ENCODE measurements around the gene TMEM209. TPM values are rescaled to one million over a fixed set of nuclear protein-coding genes. Genes with fewer than 3 reads are reported as not detected.

Gene TMEM209
- total RNA-seq, 1 experiment from 2014 or later, result 21.0 TPM

- Mint-ChIP-seq H3K27ac (no peak overlapping the region), H3K4me3 (no peak overlapping the region), H3K36me3 (no peaks in the 10 kb centered on the region), H3K27me3 (ENCODE audit: low read depth) (no peaks in the 10 kb centered on the region), H3K4me1 (no peaks in the 10 kb centered on the region), H3K9me3 (no peaks in the 10 kb centered on the region)
- ChIA-PET CTCF (interaction anchor here (1.6 kb wide), 1 partner anchor 139 kb away, joined by 3 read pairs; no protein-coding TSS in a partner anchor), POLR2A (no interaction called here)
- no peak for DNase-seq (ENCODE audit: low spot score)
- no peak for ATAC-seq
- TF ChIP-seq FOXP1 (CRISPR knock-in tag; IDR thresholded peaks at IDR 0.05; ENCODE audit: borderline replicate concordance) (no peak), FOXP4 (CRISPR knock-in tag; IDR thresholded peaks at IDR 0.05) (no peak), TCF7 (CRISPR knock-in tag; IDR thresholded peaks at IDR 0.05; ENCODE audit: low read depth) (no peak), HMGA2 (CRISPR knock-in tag; IDR thresholded peaks at IDR 0.05) (no peak), ZNF281 (CRISPR knock-in tag; IDR thresholded peaks at IDR 0.05) (no peak), PRRX2 (CRISPR knock-in tag; IDR thresholded peaks at IDR 0.05) (no peak), ZBTB21 (CRISPR knock-in tag; IDR thresholded peaks at IDR 0.05; ENCODE audit: borderline replicate concordance) (no peak), SMAD3 (CRISPR knock-in tag; IDR thresholded peaks at IDR 0.05; ENCODE audit: borderline replicate concordance) (no peak), NR2C2 (CRISPR knock-in tag; IDR thresholded peaks at IDR 0.05) (no peak), ERG (CRISPR knock-in tag; IDR thresholded peaks at IDR 0.05) (no peak), MLX (CRISPR knock-in tag; IDR thresholded peaks at IDR 0.05) (no peak), NR3C1 (CRISPR knock-in tag; conservative IDR thresholded peaks at IDR 0.05; ENCODE audit: low read depth) (no peak), ZBTB43 (CRISPR knock-in tag; IDR thresholded peaks at IDR 0.05) (no peak), E2F5 (CRISPR knock-in tag; IDR thresholded peaks at IDR 0.05) (no peak), ATF6 (CRISPR knock-in tag; IDR thresholded peaks at IDR 0.05) (no peak), AR (CRISPR knock-in tag; IDR thresholded peaks at IDR 0.05) (no peak), CDX4 (CRISPR knock-in tag; IDR thresholded peaks at IDR 0.05; ENCODE audit: borderline replicate concordance) (no peak), ATF3 (CRISPR knock-in tag; conservative IDR thresholded peaks at IDR 0.05) (no peak)
Observed at GRCh38 chr7:130210181-130210935, 5.2 kb upstream of the TMEM209 start.
